Globus pallidus (tissue), 1 donor: Measurements from ENCODE around the gene TIMP4.
A peak's percentile ranks its signal among the peaks of the same experiment; 100 is the strongest.

Experiments
- DNase-seq: peaks from one replicate; pipeline ENCODE4 v3.0.0-alpha.2; 2015; ENCODE audit warnings: low spot score

The TIMP4 gene

GRCh38 chr3:12147049-12147780, 11.5 kb downstream of the TIMP4 start:
- no peak for DNase-seq

- no peak for DNase-seq
Observed at GRCh38 chr3:12143949-12144504, 14.7 kb downstream of the TIMP4 start.

GRCh38 chr3:12142476-12142875, 16.2 kb downstream of the TIMP4 start:
- DNase-seq: no peak

GRCh38 chr3:12141350-12141749, 17.4 kb downstream of the TIMP4 start:
- DNase-seq: no peak

- DNase-seq: no peak
Observed at GRCh38 chr3:12139111-12139511, 19.6 kb downstream of the TIMP4 start.

- DNase-seq: no peak
Observed at GRCh38 chr3:12138044-12138443, 20.7 kb downstream of the TIMP4 start.

GRCh38 chr3:12136371-12136770, 22.3 kb downstream of the TIMP4 start:
- DNase-seq: no peak

GRCh38 chr3:12135029-12135657, 23.6 kb downstream of the TIMP4 start:
- peak; percentile 39 for DNase-seq

GRCh38 chr3:12132881-12133280, 25.8 kb downstream of the TIMP4 start:
- no peak for DNase-seq

GRCh38 chr3:12131351-12132090, 27.2 kb downstream of the TIMP4 start:
- no peak for DNase-seq

GRCh38 chr3:12127391-12127790, 31.3 kb downstream of the TIMP4 start:
- no peak for DNase-seq

- no peak for DNase-seq
Observed at GRCh38 chr3:12125772-12126171, 32.9 kb downstream of the TIMP4 start.

- no peak for DNase-seq
Observed at GRCh38 chr3:12121466-12121865, 37.2 kb downstream of the TIMP4 start.

GRCh38 chr3:12120374-12121140, 38.2 kb downstream of the TIMP4 start:
- DNase-seq: no peak

- DNase-seq: no peak
Observed at GRCh38 chr3:12117473-12117872, 41.2 kb downstream of the TIMP4 start.

GRCh38 chr3:12116870-12117269, 41.8 kb downstream of the TIMP4 start:
- DNase-seq: no peak

- no peak for DNase-seq
Observed at GRCh38 chr3:12115849-12116248, 42.9 kb downstream of the TIMP4 start.

GRCh38 chr3:12115104-12115503, 43.6 kb downstream of the TIMP4 start:
- no peak for DNase-seq

GRCh38 chr3:12114251-12114650, 44.5 kb downstream of the TIMP4 start:
- no peak for DNase-seq

- DNase-seq: no peak
Observed at GRCh38 chr3:12107071-12107713, 51.5 kb downstream of the TIMP4 start.
